Measurements from ENCODE around the gene GRIN3A.
"Not testable (repeated sequence)": the region's sequence is repeated elsewhere in the genome, so short reads cannot be mapped to it uniquely, and the experiment has no call there.

The GRIN3A gene

GRCh38 chr9:101572316-101572715, 166.1 kb downstream of the GRIN3A start:
- DNase-seq = no peak

GRCh38 chr9:101571114-101571513, 167.3 kb downstream of the GRIN3A start:
- DNase-seq = no peak

DNA sequence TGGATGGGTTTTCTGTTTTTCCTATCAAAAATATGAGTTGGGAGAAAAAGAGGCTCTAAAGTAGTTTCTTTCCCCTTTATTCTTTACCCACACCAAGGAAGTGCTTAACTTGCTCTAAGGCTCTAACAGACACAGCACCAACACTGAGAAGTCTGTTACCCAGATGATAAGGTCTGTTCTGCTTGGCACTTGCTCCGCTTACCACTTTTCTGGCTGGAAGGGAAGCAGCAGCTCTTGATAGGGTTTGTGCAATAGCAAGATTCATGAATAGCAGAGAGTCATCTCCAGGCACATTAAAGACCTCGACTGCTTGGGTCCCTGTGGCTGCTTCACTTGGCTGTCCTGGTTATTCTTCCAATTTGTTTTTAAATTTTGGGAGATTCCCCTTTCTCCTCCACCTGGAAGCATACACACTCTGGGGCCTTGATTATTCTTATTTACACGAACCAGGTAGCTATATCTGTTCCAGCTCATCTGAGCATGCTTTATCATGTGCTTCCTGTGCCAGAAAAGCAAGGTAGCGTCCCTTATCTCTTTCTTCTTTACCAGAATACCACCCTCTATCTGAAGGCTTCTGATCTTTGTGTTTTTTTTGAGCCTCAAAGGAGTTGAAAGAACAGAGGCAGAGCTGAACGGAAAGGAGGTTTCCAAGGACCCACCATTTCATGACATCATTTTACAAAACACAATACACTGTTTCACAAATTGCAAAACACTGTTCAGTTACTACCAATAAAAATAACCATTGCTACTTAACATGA, 168.5 kb downstream of the GRIN3A start:
- peak in 1 of 2 donors; percentile 57 for DNase-seq

DNA sequence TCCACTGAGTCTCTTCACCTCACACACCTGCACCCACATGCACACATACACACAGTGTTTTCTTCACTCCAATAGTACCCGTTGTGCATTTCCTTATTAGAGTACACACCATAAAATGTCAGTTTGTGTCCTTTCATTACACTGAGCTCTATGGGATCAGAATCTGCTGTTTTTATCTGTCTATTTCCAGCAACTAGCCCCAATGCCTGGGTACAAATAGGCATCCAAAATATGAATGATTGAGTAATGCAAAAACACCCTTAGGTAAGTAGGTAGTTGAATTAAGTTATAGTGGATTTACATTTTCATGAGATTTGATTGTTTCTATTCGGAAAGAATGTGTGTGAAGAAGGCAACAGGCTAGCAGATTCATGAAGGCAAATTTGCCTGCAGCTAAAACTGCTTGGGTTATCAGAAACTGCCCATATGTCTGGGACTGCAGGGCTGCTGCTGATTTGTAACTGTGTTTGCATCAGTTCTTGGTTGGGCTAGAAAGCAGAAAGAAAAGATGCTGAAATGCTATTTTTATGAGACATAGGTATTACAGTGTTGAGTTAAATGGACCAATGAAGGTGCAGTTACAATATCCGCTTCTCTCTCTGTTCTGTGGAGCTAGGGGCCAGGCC, 170.6 kb downstream of the GRIN3A start:
- no peak for DNase-seq

DNA sequence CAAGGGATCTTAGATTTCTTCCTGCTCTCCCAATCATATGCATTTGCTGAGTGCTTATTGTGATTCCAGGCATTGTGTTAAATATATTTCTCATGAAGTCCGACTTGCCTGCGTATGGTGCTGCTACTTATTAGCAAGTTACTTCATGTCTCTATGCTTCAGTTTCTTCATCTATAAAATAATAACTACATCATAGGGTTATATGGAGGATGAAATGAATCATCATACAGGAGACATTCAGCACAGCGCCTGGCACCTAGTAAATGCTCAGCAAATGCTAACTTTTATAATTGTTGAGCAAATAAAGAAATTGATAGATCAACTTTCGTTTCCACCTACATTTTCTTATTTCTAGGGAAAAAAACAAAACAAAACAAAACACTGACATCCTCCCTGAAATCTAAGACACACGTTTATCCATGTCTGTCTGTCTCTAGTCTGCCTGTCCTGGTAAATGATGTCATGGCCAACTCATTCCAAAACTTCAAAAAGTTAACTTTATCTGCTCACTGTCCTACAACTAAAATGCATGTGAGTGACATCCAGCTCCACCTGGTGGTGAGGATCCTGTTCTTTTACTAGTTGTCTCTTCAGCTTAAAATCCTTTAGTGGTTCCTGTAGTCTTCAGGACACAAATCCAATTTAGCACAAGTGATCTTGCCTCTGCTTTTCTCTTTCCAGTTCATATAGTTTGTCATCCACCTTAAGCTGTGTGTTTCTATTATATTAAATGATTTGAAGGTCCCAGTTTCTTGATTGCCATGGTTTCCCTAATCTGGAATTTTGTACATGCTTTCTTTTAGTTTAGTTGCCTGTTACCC, 171.3 kb downstream of the GRIN3A start:
- peak in 1 of 2 donors; percentile 42 for DNase-seq

GRCh38 chr9:101564252-101564651, 174.2 kb downstream of the GRIN3A start:
- DNase-seq = no peak

DNA sequence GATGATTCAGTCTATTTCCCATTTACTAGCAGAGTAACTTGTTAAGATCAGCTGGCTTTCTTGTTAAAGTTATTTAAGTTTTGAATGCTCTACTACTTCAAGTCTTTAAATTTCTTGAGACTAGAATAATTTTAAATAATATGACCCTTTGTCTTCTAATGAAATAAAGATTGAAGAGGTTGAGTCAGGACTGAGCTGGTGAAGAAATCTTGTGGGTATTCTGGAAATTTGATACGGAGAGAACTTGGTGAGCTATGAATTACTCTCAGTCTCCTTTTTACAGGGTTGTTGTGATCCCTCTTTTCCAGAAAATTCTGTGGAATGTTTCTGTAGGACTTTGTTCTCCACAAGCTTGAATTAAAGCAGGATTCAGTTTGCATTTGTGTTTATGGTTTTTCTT, 175.5 kb downstream of the GRIN3A start:
- DNase-seq = no peak

GRCh38 chr9:101561740-101562139, 176.7 kb downstream of the GRIN3A start:
- no peak for DNase-seq

- DNase-seq = not testable (repeated sequence)
Measured at GRCh38 chr9:101549472-101550098, 188.9 kb downstream of the GRIN3A start.

- no peak for DNase-seq
Measured at GRCh38 chr9:101543098-101543735, 195.2 kb downstream of the GRIN3A start.

DNA sequence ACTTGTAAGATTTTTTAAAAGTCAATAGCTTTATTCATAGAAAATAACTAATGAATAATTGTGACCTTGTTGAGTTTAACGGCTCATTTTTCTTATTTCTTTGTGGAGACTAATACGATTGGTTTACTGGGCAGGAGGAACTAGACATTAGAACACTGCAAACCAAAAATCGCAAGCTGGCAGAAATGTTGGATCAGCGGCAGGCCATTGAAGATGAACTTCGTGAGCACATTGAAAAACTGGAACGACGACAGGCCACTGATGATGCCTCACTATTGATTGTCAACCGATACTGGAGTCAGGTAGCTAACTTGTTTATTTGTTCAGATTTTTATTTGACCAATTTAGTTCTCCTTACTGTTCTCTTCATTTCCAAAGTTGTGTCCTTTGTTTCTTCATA, 198.4 kb downstream of the GRIN3A start:
- no peak for DNase-seq

DNA sequence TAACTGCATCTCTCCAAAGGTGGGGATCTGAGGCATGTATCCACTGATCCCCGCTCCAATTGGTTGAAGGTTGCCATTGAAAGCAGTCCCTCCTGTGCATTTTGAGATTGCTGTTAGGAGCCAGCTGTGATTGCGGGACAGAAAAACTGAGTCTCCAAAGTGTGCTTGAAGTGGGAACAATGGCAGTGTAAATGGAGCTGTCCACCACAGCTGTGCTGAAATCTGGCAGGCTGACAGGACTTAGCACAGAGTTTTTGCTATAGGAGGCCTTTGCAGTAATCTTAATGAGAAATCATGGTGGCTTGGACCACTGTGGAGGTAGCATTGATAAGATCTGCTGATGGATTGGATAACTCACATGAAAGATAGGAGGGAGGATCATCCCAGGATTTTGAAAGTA, 201.5 kb downstream of the GRIN3A start:
- no peak for DNase-seq

GRCh38 chr9:101536351-101536750, 202.1 kb downstream of the GRIN3A start:
- no peak for DNase-seq

- DNase-seq = peak; percentile 98 to 99
Measured at GRCh38 chr9:101533334-101534204, 204.9 kb downstream of the GRIN3A start, which contains the start of gene RNF20. Gene RNF20 (plus strand): TSS chr9:101533853. CDS start chr9:101535424, 1,571 bp downstream.

DNA sequence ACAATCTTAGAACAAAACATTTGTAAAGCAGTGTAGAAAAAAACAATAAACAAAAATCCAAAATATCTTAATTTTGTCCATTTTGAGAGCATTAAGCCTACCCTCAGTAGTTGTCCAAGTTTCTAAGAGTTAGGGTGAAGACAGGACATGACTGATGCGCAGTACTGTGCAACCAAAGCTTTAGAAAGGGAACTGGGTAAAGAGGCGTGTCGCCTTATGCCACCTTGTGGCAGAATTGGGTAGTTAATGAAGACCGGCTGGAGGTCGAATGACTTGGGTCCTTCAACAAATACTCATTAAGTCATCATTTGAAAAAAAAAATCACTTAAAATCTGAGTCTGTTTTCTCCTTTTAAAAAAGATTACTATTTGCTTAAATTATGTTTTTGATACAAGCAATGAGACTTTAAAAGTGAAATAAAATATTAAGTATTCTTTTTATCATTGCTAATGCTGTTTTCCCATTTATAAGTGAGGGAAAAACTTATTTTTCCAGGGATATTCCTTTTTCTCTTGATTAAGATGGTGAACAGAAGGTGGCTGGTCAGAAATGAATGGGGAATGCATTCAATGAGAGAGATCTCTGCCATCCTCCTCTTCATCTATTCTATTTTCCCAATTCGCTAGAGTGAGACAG, 208.3 kb downstream of the GRIN3A start:
- peak; percentile 81 to 85 for DNase-seq

DNA sequence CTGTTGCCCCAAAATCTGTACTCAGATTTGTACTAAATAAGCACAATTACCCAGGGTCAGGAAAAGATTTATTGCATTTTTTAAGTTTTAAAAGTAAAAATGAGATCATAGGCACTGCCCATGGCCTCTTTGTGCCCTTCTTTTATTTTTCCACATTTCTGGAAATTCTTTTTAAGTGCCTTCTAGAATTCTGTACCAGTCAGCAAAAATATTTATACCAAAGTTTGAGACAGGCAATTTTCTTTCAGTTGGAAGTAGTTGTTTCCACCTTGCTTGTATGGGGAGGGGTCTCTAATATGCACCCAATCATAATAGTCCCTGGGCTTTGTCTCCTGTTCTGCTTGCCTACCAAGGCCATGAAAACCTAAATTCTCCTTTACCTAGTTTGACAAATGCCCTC, 210.4 kb downstream of the GRIN3A start:
- DNase-seq = no peak

- no peak for DNase-seq
Measured at GRCh38 chr9:101527066-101527465, 211.4 kb downstream of the GRIN3A start.

GRCh38 chr9:101524371-101524770, 214.1 kb downstream of the GRIN3A start:
- DNase-seq = no peak
